Activated CD4-positive, alpha-beta memory T cell treated with anti-CD3 and anti-CD28 coated beads for 36 hours (primary cell): ENCODE measurements around the gene SLC38A4. TPM values are rescaled to one million over a fixed set of nuclear protein-coding genes. Genes with fewer than 3 reads are reported as not detected.

Experiments
- CTCF ChIA-PET: fragments of 350-600 bp; sonication (Branson Sonifier 250); formaldehyde crosslinking; loops from one replicate; lab custom pipeline; 2021; ENCODE audit warnings: antibody characterized with exemption, inconsistent platforms; lab: Charles Lee
- POLR2A ChIA-PET: fragments of 350-600 bp; sonication (Branson Sonifier 250); formaldehyde crosslinking; loops from one replicate; lab custom pipeline; 2021; ENCODE audit warnings: antibody characterized with exemption; lab: Charles Lee
- DNase-seq: peaks from one replicate; pipeline ENCODE4 v3.0.0-alpha.2; 2020
- H3K27ac Mint-ChIP-seq: one replicate; pipeline ENCODE4 v1.8.0; 2021; ENCODE audit warnings: mixed read lengths
- H3K27me3 Mint-ChIP-seq: one replicate; pipeline ENCODE4 v1.8.0; 2021; ENCODE audit warnings: mixed read lengths
- H3K36me3 Mint-ChIP-seq: one replicate; pipeline ENCODE4 v1.8.0; 2021; ENCODE audit warnings: mixed read lengths
- H3K4me1 Mint-ChIP-seq: one replicate; pipeline ENCODE4 v1.8.0; 2021; ENCODE audit warnings: low read depth, mixed read lengths
- H3K4me3 Mint-ChIP-seq: one replicate; pipeline ENCODE4 v1.8.0; 2021; ENCODE audit warnings: mild to moderate bottlenecking, mixed read lengths
- H3K9me3 Mint-ChIP-seq: one replicate; pipeline ENCODE4 v1.8.0; 2021; ENCODE audit warnings: mixed read lengths
- intact Hi-C: fragments of 100-400 bp; cut with micrococcal nuclease; formaldehyde crosslinking; loops from one replicate; pipeline ENCODE4 v1.15.1; 2023
- total RNA-seq, 2 experiments: library from RNA; stranded (reverse); gene quantifications; one replicate each; pipeline ENCODE4 v1.2.3, GENCODE V29; 2021

SLC38A4 gene
- total RNA-seq, 2 experiments from 2014 or later: not detected

GRCh38 chr12:46788072-46788887 is 37.5 kb downstream of the SLC38A4 start:
- POLR2A ChIA-PET: no interaction called here
- H3K9me3 Mint-ChIP-seq: no peaks in the 10 kb centered on the region
- peaks cover 9% of the 10 kb centered on the region for H3K27me3 Mint-ChIP-seq
- no peak for DNase-seq
- intact Hi-C loops: no loop called here
- H3K4me3 Mint-ChIP-seq: no peak overlapping the region
- H3K4me1 Mint-ChIP-seq: peaks cover 10% of the 10 kb centered on the region
- no peak overlapping the region for H3K27ac Mint-ChIP-seq
- H3K36me3 Mint-ChIP-seq: no peaks in the 10 kb centered on the region
- CTCF ChIA-PET: interaction anchor here (0.7 kb wide), 1 partner anchor 34 kb away, joined by 3 read pairs; no protein-coding TSS in a partner anchor

DNA sequence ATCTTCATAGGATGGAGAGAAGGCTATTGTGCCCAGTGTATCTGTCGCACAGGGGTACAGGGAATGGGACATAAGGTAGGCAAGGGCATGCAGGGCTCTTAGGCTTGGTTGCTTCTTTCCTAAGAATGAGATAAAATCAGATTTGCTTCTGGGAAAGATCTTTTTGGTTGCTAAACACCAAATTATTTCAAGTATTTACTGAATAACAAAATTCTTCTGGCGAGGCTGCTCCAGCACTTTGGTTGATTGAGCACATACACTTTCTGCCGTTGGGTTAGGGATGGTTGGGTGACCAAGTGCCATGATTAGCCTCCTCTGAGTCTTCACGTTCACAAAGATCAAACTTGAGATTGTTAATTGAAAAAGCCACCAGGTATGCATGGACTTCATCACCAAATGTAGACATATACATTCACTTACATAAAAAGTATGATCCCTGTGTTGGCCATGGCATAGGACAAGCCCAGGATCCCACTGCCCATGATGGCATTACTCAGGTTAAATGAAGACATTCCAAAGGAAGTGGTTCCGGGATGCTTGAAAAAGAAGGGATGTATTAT is 38.2 kb downstream of the SLC38A4 start:
- CTCF ChIA-PET: no interaction called here
- no peak for DNase-seq
- Mint-ChIP-seq H3K27me3 (peaks cover 13% of the 10 kb centered on the region), H3K36me3 (no peaks in the 10 kb centered on the region), H3K9me3 (no peaks in the 10 kb centered on the region), H3K4me1 (peaks cover 10% of the 10 kb centered on the region), H3K27ac (no peak overlapping the region), H3K4me3 (no peak overlapping the region)
- intact Hi-C loops: no loop called here
- POLR2A ChIA-PET: no interaction called here

DNA sequence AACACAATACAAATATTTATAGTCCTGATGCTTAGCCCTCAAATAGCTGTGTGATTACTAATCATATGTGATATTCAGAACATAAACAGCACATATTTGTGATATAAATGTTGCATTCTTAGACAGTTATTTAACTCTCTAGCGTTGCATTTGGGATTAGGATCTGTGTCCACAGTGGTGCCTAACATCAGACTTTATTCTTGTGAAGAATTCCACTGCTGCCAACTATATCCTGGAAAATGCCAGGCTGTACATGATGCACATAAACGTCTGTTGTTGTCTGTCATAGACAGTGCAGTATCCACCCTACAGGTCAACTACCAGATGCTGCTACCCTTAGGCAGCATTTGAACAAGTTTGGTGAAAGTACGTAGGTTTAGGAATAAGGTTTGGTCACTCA is 39.0 kb downstream of the SLC38A4 start:
- Mint-ChIP-seq H3K27ac (no peak overlapping the region), H3K4me1 (peaks cover 10% of the 10 kb centered on the region), H3K4me3 (no peak overlapping the region), H3K27me3 (peaks cover 13% of the 10 kb centered on the region), H3K36me3 (no peaks in the 10 kb centered on the region), H3K9me3 (no peaks in the 10 kb centered on the region)
- DNase-seq: no peak
- intact Hi-C loops: no loop called here
- ChIA-PET POLR2A (no interaction called here), CTCF (no interaction called here)

GRCh38 chr12:46785382-46785781 is 40.4 kb downstream of the SLC38A4 start:
- Mint-ChIP-seq H3K9me3 (no peaks in the 10 kb centered on the region), H3K36me3 (no peaks in the 10 kb centered on the region), H3K4me1 (peaks cover 10% of the 10 kb centered on the region), H3K27ac (no peak overlapping the region), H3K4me3 (no peak overlapping the region), H3K27me3 (peaks cover 18% of the 10 kb centered on the region)
- CTCF ChIA-PET: no interaction called here
- intact Hi-C loops: no loop called here
- POLR2A ChIA-PET: no interaction called here
- no peak for DNase-seq

DNA sequence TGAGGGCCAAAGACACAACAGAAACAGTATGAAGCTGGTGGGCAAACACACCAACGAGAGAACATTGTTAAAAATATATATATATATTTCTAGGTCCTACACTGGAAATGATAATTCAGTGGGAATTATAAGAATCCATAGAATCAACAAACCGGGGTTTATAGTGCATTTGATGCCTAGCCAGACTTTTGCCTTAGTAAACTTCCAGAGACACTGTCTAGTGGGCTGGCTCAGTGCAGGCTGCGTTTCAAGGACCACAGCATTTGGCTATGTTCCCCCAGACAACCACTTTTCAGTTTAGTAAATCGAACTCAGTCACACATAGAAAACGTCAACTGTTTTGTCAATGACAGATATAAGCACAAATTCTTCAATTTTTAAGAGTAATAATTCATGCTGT is 41.9 kb downstream of the SLC38A4 start:
- ChIA-PET CTCF (no interaction called here), POLR2A (no interaction called here)
- H3K27me3 Mint-ChIP-seq: peaks cover 18% of the 10 kb centered on the region
- no peak for DNase-seq
- H3K4me3 Mint-ChIP-seq: no peak overlapping the region
- no peak overlapping the region for H3K27ac Mint-ChIP-seq
- H3K36me3 Mint-ChIP-seq: no peaks in the 10 kb centered on the region
- no peaks in the 10 kb centered on the region for H3K9me3 Mint-ChIP-seq
- intact Hi-C loops: no loop called here
- peaks cover 7% of the 10 kb centered on the region for H3K4me1 Mint-ChIP-seq

DNA sequence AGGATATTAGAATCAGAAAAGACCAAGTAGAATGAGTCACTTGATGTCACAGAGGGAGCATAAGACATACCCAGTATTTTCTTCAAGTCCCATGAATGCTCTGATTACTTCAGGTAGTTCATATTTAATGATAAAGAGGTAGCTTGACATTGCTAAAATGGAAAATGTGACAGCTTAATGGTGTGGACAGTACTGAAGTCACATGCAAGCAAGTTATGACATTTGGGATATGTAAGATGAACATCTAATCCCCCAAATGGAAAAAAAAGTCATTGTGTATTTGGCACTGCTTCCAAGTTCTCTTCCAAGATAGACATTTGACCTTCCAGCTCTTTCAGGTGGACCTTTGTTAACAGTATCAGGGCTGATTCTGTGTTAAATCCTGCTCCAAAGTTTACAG is 45.9 kb downstream of the SLC38A4 start:
- no peak for DNase-seq
- CTCF ChIA-PET: interaction anchor here (0.6 kb wide), 1 partner anchor 13 kb away, joined by 3 read pairs; no protein-coding TSS in a partner anchor
- POLR2A ChIA-PET: no interaction called here
- Mint-ChIP-seq H3K27ac (no peak overlapping the region), H3K4me3 (no peak overlapping the region), H3K4me1 (no peaks in the 10 kb centered on the region), H3K36me3 (no peaks in the 10 kb centered on the region), H3K9me3 (no peaks in the 10 kb centered on the region), H3K27me3 (peaks cover 17% of the 10 kb centered on the region)
- intact Hi-C loops: no loop called here

- no peaks in the 10 kb centered on the region for H3K9me3 Mint-ChIP-seq
- intact Hi-C loops: no loop called here
- H3K4me1 Mint-ChIP-seq: no peaks in the 10 kb centered on the region
- DNase-seq: no peak
- peaks cover 17% of the 10 kb centered on the region for H3K27me3 Mint-ChIP-seq
- no peaks in the 10 kb centered on the region for H3K36me3 Mint-ChIP-seq
- ChIA-PET CTCF (no interaction called here), POLR2A (no interaction called here)
- no peak overlapping the region for H3K27ac Mint-ChIP-seq
- no peak overlapping the region for H3K4me3 Mint-ChIP-seq
Observed at GRCh38 chr12:46779063-46779462, 46.7 kb downstream of the SLC38A4 start.

GRCh38 chr12:46778415-46778814 is 47.4 kb downstream of the SLC38A4 start:
- H3K27ac Mint-ChIP-seq: no peak overlapping the region
- intact Hi-C loops: no loop called here
- DNase-seq: no peak
- no peak overlapping the region for H3K4me3 Mint-ChIP-seq
- no peaks in the 10 kb centered on the region for H3K4me1 Mint-ChIP-seq
- no peaks in the 10 kb centered on the region for H3K9me3 Mint-ChIP-seq
- ChIA-PET POLR2A (no interaction called here), CTCF (no interaction called here)
- peaks cover 14% of the 10 kb centered on the region for H3K27me3 Mint-ChIP-seq
- no peaks in the 10 kb centered on the region for H3K36me3 Mint-ChIP-seq

DNA sequence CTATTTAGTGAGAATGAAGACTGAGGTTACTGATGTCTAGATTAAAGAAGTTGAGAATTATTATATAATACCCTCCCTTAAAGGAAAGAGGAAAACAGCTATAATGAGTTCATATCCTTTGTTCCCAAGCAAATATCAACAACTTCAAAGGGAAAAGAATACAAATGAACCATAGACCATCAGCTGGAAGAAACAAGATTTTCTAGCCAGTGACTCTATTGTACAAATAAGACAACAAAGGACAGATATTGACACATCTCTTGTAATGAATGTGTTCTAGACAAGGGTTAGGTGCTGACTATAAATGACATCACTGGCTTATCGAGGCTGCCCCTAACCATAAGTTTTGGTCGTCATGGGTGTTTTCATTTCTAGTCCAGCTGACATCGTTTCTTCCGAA is 48.2 kb downstream of the SLC38A4 start:
- Mint-ChIP-seq H3K27ac (no peak overlapping the region), H3K36me3 (no peaks in the 10 kb centered on the region), H3K4me3 (no peak overlapping the region), H3K4me1 (no peaks in the 10 kb centered on the region), H3K27me3 (peaks cover 8% of the 10 kb centered on the region), H3K9me3 (no peaks in the 10 kb centered on the region)
- intact Hi-C loops: no loop called here
- ChIA-PET CTCF (no interaction called here), POLR2A (no interaction called here)
- DNase-seq: no peak

DNA sequence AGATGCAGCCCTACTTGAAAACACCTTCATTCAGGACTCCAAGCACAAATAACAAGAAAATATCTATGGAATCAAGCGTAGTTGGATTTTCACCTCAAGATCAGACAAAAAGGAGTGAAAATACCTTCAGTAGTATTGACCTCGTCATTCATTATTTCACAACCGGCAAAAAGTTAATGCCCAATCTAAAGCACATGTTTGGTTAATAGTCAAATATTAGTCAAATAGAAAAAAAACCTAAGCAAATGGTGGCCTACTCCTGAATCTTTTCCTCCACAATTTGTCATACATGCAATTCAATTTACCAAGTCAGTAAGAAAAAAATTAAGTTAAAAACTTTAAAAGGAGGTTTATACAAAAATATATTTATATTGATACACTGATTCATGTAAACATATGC is 50.0 kb downstream of the SLC38A4 start:
- H3K9me3 Mint-ChIP-seq: no peaks in the 10 kb centered on the region
- no peak overlapping the region for H3K27ac Mint-ChIP-seq
- intact Hi-C loops: no loop called here
- DNase-seq: no peak
- CTCF ChIA-PET: no interaction called here
- no peaks in the 10 kb centered on the region for H3K4me1 Mint-ChIP-seq
- H3K27me3 Mint-ChIP-seq: peaks cover 2% of the 10 kb centered on the region
- POLR2A ChIA-PET: no interaction called here
- no peaks in the 10 kb centered on the region for H3K36me3 Mint-ChIP-seq
- H3K4me3 Mint-ChIP-seq: no peak overlapping the region

- Mint-ChIP-seq H3K9me3 (no peaks in the 10 kb centered on the region), H3K27me3 (no peaks in the 10 kb centered on the region), H3K4me3 (no peak overlapping the region), H3K36me3 (no peaks in the 10 kb centered on the region), H3K27ac (no peak overlapping the region), H3K4me1 (no peaks in the 10 kb centered on the region)
- POLR2A ChIA-PET: no interaction called here
- CTCF ChIA-PET: no interaction called here
- no peak for DNase-seq
- intact Hi-C loops: no loop called here
Observed at GRCh38 chr12:46774322-46774633, 51.5 kb downstream of the SLC38A4 start.

- Mint-ChIP-seq H3K36me3 (no peaks in the 10 kb centered on the region), H3K4me3 (no peak overlapping the region), H3K27me3 (peaks cover 3% of the 10 kb centered on the region), H3K27ac (no peak overlapping the region), H3K9me3 (no peaks in the 10 kb centered on the region), H3K4me1 (no peaks in the 10 kb centered on the region)
- intact Hi-C loops: no loop called here
- ChIA-PET CTCF (no interaction called here), POLR2A (no interaction called here)
- no peak for DNase-seq
Observed at GRCh38 chr12:46773586-46774321, 52.0 kb downstream of the SLC38A4 start.
